Activated CD8-positive, alpha-beta memory T cell treated with anti-CD3 and anti-CD28 coated beads, Interleukin-2, amount 50 U/mL, for 4 hours (primary cell): Measurements from ENCODE around the gene PRKCA.

ENCODE experiments used
- DNase-seq: peaks from one replicate; pipeline ENCODE4 v3.0.0-alpha.2; 2020

PRKCA gene

DNA sequence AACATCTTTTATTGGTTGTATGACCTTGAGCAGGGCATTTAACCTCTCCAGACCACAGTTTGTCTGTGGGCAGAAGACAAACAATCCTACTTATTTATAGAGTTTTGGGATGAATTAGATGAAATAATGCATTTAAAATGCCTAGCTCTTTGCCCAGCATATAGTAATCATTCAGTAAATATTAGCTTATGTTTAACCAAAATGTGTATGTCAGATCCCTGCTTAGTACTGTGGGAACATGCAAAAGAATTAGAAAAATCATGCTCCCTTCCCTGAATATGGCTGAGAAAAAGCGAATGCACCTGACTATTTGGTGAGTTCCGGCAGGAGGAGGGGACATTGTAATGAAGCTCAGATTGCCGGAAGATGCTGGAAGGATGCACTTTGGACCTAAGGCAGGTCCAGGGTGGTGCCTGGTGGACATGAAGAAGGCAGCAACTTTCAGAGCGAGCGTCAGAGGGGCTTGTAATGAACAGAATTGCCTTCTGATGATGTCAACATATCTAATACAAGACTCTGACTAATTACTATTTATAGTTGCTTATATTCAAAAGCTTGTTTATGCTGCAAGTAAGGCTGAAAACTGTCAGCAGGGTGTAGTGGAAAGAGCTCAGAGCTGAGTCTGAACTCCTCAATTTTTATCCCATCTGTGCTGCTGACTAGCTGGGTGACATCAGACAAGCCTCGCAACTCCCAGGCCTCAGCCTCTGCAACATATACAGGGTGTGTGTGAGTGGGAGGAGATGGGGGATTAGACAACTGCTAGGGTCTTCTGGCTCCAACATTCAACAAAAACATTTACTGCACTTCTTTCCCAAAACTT lies 221.2 kb downstream of the PRKCA start:
- no peak for DNase-seq

GRCh38 chr17:66524877-66525276 lies 222.5 kb downstream of the PRKCA start:
- no peak for DNase-seq

DNA sequence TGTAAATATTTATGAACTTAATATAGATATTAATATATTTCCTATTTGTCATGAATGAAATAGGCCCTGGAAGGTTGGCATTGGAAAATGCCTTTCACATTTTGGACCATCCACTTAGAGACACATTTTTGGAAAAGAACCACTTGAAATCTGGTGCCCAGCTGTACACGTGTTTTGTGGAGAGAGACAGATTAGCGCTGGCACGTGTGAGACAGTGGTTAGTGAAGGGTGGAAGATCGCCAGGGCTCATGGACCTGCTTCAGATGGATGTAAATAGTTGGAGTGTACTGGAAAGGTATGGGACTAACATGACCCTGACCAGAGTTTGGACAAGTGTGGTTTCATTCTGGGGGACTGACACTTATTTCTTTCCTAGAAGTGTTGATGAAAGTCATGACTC lies 222.9 kb downstream of the PRKCA start:
- DNase-seq, result no peak

DNA sequence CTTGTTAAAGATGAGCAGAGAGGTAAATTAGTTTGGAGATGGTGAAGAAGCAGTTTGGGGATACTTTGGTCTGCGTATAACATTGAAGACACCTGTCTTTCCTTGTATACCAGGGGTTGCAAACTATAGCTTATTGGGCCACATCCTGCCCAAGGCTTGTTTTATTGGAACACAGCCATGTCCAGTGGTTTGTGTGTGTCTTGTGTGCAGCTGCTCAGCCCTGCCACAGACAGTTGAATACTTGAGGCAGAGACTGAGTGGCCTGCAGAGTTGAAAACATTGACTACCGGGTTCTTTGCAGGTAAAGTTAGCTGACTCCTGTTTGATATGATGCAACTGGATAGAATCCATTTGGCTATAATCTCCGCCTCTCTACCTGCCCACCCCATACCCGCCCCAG lies 224.4 kb downstream of the PRKCA start:
- DNase-seq, result no peak

- no peak for DNase-seq
Measured at GRCh38 chr17:66527335-66527734, 224.9 kb downstream of the PRKCA start.

GRCh38 chr17:66531851-66532295 lies 229.5 kb downstream of the PRKCA start:
- no peak for DNase-seq

GRCh38 chr17:66533572-66533971 lies 231.2 kb downstream of the PRKCA start:
- DNase-seq, result no peak

DNA sequence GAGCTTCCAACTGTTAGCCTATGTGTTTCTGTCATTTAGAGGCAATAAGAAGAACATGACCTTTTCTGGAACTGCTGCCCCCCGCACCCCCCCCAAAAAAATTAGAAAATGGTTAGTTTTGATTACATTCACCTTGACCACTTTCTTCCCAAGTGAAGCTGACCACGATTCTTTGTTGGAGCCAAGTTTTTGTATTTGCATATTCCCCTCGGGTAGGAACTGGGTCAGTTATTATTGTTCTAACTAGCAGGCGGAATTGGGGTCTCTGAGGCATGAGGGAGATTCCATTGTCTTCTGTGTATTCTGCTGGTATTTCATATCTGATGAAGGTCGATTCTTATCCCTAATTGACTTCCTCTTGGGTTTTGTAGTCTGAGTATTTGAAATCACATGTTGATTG lies 231.6 kb downstream of the PRKCA start:
- DNase-seq, result no peak

GRCh38 chr17:66535611-66536010 lies 233.2 kb downstream of the PRKCA start:
- no peak for DNase-seq

GRCh38 chr17:66537502-66537901 lies 235.1 kb downstream of the PRKCA start:
- no peak for DNase-seq

GRCh38 chr17:66538776-66539175 lies 236.4 kb downstream of the PRKCA start:
- DNase-seq, result no peak

- peak; percentile 19 for DNase-seq
Measured at GRCh38 chr17:66540131-66540781, 237.8 kb downstream of the PRKCA start.

- DNase-seq, result no peak
Measured at GRCh38 chr17:66541461-66542128, 239.2 kb downstream of the PRKCA start.

DNA sequence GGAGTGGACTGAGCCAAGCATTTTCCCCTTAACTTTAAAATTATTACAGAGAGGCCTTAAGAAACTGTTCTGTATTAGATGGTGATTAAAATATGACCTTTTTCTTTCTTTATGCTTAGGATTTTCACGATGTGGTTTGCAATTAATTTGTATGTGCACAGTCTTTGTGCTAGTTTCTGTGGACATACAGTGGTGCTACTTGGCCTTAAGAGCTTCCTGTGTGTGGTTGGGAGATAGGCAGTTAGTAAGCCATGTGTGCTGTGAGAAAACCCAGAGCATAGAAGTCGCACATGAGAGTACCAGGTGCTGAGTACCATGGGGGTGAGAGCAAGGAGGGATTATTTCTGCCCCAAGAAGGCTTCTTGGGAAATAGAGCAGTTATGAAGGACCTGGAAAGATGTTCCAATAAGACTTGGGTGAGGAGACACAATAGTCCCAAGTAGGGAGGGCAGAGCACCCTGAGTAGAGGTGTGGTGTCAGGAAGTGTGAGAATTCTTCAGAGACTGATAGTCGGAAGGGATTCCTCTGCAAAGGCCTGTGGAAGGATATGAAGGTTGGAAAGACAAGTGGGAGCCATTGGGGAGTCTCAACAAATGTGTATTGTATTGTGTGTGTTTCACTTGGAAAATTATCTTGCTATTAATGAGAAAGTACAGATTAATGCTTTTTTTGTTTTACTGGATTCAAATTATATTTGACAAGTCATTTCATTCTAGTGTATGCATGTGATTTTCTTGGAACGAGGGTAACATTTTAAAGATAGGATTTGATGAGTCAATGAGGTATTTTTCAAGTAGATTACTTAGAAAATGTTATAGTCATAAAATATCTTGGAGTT lies 239.9 kb downstream of the PRKCA start:
- no peak for DNase-seq

- no peak for DNase-seq
Measured at GRCh38 chr17:66542967-66543520, 240.6 kb downstream of the PRKCA start.

DNA sequence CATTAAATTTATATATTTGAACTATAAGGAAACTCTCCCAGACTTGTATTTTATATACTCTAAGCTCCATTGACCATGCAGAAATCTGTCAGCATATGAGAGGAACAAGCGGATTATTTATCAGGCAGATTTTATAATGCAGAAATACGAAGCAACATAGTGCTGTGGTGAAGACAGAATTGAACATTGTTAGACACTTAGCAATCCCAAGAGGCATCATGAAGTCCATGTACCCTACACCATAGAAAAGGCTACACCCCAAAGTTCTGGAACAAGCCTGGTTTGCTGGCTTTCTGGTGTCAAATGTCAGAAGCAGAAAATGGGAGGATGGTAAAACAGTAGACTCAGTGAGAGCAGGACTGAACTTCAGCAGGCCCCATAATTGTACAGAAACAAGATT lies 241.1 kb downstream of the PRKCA start:
- DNase-seq, result no peak

DNA sequence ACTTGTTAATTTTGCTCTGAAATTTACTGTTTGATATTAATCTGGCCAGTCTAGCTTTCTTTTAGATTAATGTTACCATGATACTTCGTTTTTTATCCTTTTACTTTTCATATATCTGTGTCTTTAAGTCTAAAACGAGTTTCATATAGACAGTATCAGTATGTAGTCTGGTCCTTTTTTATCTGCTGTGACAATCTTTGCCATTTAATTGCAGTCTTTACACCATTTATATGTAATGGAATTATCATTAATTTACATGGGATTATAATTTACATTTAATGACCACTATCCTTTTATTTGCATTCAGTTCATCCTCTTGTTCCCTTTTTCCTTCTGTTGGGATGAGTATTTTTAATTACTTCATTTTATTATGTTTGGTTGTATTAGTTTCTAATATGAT lies 243.5 kb downstream of the PRKCA start:
- no peak for DNase-seq

DNA sequence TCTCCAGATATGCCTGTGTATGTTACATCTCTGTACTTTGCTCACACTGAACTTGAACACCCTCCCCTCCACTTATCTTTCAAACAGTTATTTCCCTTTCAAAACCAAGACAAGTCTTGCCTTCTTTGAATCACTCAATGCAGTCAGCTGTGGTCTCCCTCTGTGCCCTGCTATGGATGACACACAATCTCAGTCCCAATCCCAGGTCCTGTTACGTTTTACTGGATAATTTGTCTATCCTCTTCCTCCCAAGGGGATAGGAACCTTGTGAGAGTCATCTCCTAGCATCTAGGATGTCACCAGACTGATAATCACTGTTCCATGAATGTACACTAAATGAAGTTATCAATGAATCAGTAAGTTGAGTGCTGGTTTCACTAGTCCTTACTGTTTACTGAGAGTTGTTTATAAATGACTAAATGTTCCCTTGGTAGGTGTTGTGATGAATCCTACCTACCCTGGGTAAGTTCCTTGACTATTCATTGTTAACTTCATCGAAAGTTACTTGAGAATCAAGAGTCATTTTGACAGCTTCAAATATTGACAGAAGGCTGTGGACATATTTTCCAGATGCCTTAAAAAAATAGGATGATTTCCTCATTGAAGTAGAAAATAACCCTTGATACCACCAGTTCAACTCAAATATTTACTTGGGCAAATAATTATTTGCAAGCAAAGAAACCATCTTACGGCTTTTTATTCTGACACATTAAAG lies 244.9 kb downstream of the PRKCA start:
- DNase-seq, result no peak

DNA sequence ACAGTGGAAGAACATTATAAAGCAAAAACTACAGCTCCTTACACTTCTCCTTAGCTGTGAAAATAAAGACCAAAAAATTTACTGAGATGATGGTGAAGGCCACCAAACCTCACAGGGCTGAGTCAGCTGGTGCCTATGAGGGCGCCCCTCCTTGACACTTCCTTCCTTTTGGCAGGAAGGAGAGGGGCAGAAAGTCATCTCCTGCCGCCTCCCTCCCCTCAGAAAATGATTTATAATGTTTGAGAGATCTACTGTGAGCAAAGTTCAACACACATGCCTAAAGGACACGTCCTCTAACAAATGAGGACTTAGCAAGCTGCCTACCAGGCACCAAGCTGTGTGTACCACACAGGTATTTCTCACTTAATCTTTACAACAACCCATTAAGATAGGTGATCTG lies 245.7 kb downstream of the PRKCA start:
- peak; percentile 48 for DNase-seq

- no peak for DNase-seq
Measured at GRCh38 chr17:66548659-66549310, 246.4 kb downstream of the PRKCA start.

- no peak for DNase-seq
Measured at GRCh38 chr17:66549311-66549704, 246.9 kb downstream of the PRKCA start.
